Adipocyte (in vitro differentiated cells): ENCODE results near the gene SPATA31C2.
A peak's percentile ranks its signal among the peaks of the same experiment; 100 is the strongest.
"Not testable (repeated sequence)": the region's sequence is repeated elsewhere in the genome, so short reads cannot be mapped to it uniquely, and the experiment has no call there.

Experiments used
- DNase-seq: peaks from one replicate; pipeline ENCODE4 v3.0.0-alpha.2; 2015; ENCODE audit warnings: low read depth
- H3K27me3 ChIP-seq: replicated peaks from 2 replicates; pipeline ENCODE4 v1.7.0; 2013; ENCODE audit warnings: mild to moderate bottlenecking, low read length, moderate library complexity; ENCODE audit not compliant: control insufficient read depth, insufficient read depth
- H3K36me3 ChIP-seq: 2 replicates; pipeline ENCODE4 v1.7.0; 2013; ENCODE audit warnings: low read length, mild to moderate bottlenecking, moderate library complexity; ENCODE audit not compliant: control insufficient read depth, insufficient read depth, severe bottlenecking
- H3K4me1 ChIP-seq: 2 replicates; pipeline ENCODE4 v1.7.0; 2013; ENCODE audit warnings: mild to moderate bottlenecking, low read length, moderate library complexity; ENCODE audit not compliant: control insufficient read depth, insufficient read depth
- H3K4me3 ChIP-seq: 2 replicates; pipeline ENCODE4 v1.7.0; 2013; ENCODE audit warnings: mild to moderate bottlenecking, low read length, moderate library complexity
- H3K9ac ChIP-seq: 2 replicates; pipeline ENCODE4 v1.7.0; 2013; ENCODE audit warnings: mild to moderate bottlenecking, low read length, moderate library complexity
- H3K9me3 ChIP-seq: 2 replicates; pipeline ENCODE4 v1.7.0; 2013; ENCODE audit warnings: mild to moderate bottlenecking, low read length, moderate library complexity; ENCODE audit not compliant: control insufficient read depth

SPATA31C2 gene

GRCh38 chr9:88138375-88138774 lies at the start of gene SPATA31C2:
SPATA31C2 (minus strand) TSS chr9:88138475; CDS start chr9:88138446, 29 bp downstream.
- H3K4me3 ChIP-seq, H3K4me1 ChIP-seq, H3K9me3 ChIP-seq, H3K9ac ChIP-seq, H3K27me3 ChIP-seq, DNase-seq, H3K36me3 ChIP-seq: not testable (repeated sequence)

GRCh38 chr9:88187631-88188030 lies 49.4 kb upstream of the SPATA31C2 start:
- Histone ChIP-seq H3K4me1 (no peaks in the 10 kb centered on the region), H3K27me3 (peaks cover 17% of the 10 kb centered on the region), H3K9ac (no peak overlapping the region), H3K4me3 (no peak overlapping the region), H3K36me3 (no peaks in the 10 kb centered on the region), H3K9me3 (peaks cover 2% of the 10 kb centered on the region)
- peak; percentile 71 for DNase-seq

GRCh38 chr9:88186495-88187110 lies 48.3 kb upstream of the SPATA31C2 start:
- Histone ChIP-seq H3K4me3 (no peak overlapping the region), H3K4me1 (no peaks in the 10 kb centered on the region), H3K27me3 (peaks cover 20% of the 10 kb centered on the region), H3K36me3 (no peaks in the 10 kb centered on the region), H3K9me3 (peaks cover 2% of the 10 kb centered on the region), H3K9ac (no peak overlapping the region)
- no peak for DNase-seq

- H3K9me3 ChIP-seq = peaks cover 2% of the 10 kb centered on the region
- no peak for DNase-seq
- H3K9ac ChIP-seq = no peak overlapping the region
- no peaks in the 10 kb centered on the region for H3K36me3 ChIP-seq
- no peak overlapping the region for H3K4me3 ChIP-seq
- H3K27me3 ChIP-seq = peaks cover 14% of the 10 kb centered on the region
- H3K4me1 ChIP-seq = no peaks in the 10 kb centered on the region
Observed at GRCh38 chr9:88184976-88185375, 46.7 kb upstream of the SPATA31C2 start.

- DNase-seq = no peak
- peaks cover 11% of the 10 kb centered on the region for H3K27me3 ChIP-seq
- no peaks in the 10 kb centered on the region for H3K36me3 ChIP-seq
- no peaks in the 10 kb centered on the region for H3K4me1 ChIP-seq
- no peak overlapping the region for H3K4me3 ChIP-seq
- H3K9ac ChIP-seq = no peak overlapping the region
- H3K9me3 ChIP-seq = no peaks in the 10 kb centered on the region
Observed at GRCh38 chr9:88183798-88184495, 45.7 kb upstream of the SPATA31C2 start.

- H3K27me3 ChIP-seq = peaks cover 16% of the 10 kb centered on the region
- no peak overlapping the region for H3K4me3 ChIP-seq
- H3K9ac ChIP-seq = no peak overlapping the region
- no peak for DNase-seq
- no peaks in the 10 kb centered on the region for H3K9me3 ChIP-seq
- H3K36me3 ChIP-seq = no peaks in the 10 kb centered on the region
- H3K4me1 ChIP-seq = no peaks in the 10 kb centered on the region
Observed at GRCh38 chr9:88182501-88182900, 44.2 kb upstream of the SPATA31C2 start.

- H3K9me3 ChIP-seq = peaks cover 5% of the 10 kb centered on the region
- H3K27me3 ChIP-seq = peaks cover 22% of the 10 kb centered on the region
- no peak overlapping the region for H3K9ac ChIP-seq
- no peak for DNase-seq
- H3K36me3 ChIP-seq = no peaks in the 10 kb centered on the region
- H3K4me1 ChIP-seq = no peaks in the 10 kb centered on the region
- H3K4me3 ChIP-seq = no peak overlapping the region
Observed at GRCh38 chr9:88180081-88180765, 41.9 kb upstream of the SPATA31C2 start.

- Histone ChIP-seq H3K9ac (no peak overlapping the region), H3K27me3 (peaks cover 25% of the 10 kb centered on the region), H3K36me3 (no peaks in the 10 kb centered on the region), H3K9me3 (peaks cover 5% of the 10 kb centered on the region), H3K4me1 (no peaks in the 10 kb centered on the region), H3K4me3 (no peak overlapping the region)
- no peak for DNase-seq
Observed at GRCh38 chr9:88179062-88179521, 40.8 kb upstream of the SPATA31C2 start.

- DNase-seq = no peak
- Histone ChIP-seq H3K4me1 (no peaks in the 10 kb centered on the region), H3K36me3 (no peaks in the 10 kb centered on the region), H3K9ac (no peak overlapping the region), H3K4me3 (no peak overlapping the region), H3K9me3 (peaks cover 5% of the 10 kb centered on the region), H3K27me3 (peaks cover 25% of the 10 kb centered on the region)
Observed at GRCh38 chr9:88178641-88179040, 40.4 kb upstream of the SPATA31C2 start.

- no peak for DNase-seq
- Histone ChIP-seq H3K4me3 (no peak overlapping the region), H3K9me3 (peaks cover 5% of the 10 kb centered on the region), H3K4me1 (no peaks in the 10 kb centered on the region), H3K9ac (no peak overlapping the region), H3K27me3 (peaks cover 21% of the 10 kb centered on the region), H3K36me3 (no peaks in the 10 kb centered on the region)
Observed at GRCh38 chr9:88177371-88177770, 39.1 kb upstream of the SPATA31C2 start.

- no peak overlapping the region for H3K4me3 ChIP-seq
- H3K27me3 ChIP-seq = peaks cover 21% of the 10 kb centered on the region
- H3K9me3 ChIP-seq = peaks cover 8% of the 10 kb centered on the region
- H3K4me1 ChIP-seq = no peaks in the 10 kb centered on the region
- H3K9ac ChIP-seq = no peak overlapping the region
- DNase-seq = no peak
- no peaks in the 10 kb centered on the region for H3K36me3 ChIP-seq
Observed at GRCh38 chr9:88174324-88174723, 36.0 kb upstream of the SPATA31C2 start.
